ENCODE results near the gene ARHGAP29.
"Not testable (repeated sequence)": the region's sequence is repeated elsewhere in the genome, so short reads cannot be mapped to it uniquely, and the experiment has no call there.

ARHGAP29 gene

GRCh38 chr1:94169126-94169525 is 68.3 kb downstream of the ARHGAP29 start:
- no peak for DNase-seq

- DNase-seq = no peak
These were observed 71.5 kb downstream of the ARHGAP29 start for GRCh38 chr1:94165843-94166242.

GRCh38 chr1:94164885-94165284 is 72.5 kb downstream of the ARHGAP29 start:
- DNase-seq = not testable (repeated sequence)

GRCh38 chr1:94164121-94164520 is 73.3 kb downstream of the ARHGAP29 start:
- not testable (repeated sequence) for DNase-seq

- DNase-seq = not testable (repeated sequence)
These were observed 74.1 kb downstream of the ARHGAP29 start for GRCh38 chr1:94163249-94163648.

- no peak for DNase-seq
These were observed 76.6 kb downstream of the ARHGAP29 start for GRCh38 chr1:94160811-94161210.

GRCh38 chr1:94156096-94156625 is 81.2 kb downstream of the ARHGAP29 start:
- DNase-seq = no peak

GRCh38 chr1:94154989-94155388 is 82.4 kb downstream of the ARHGAP29 start:
- DNase-seq = no peak

GRCh38 chr1:94153133-94153532 is 84.3 kb downstream of the ARHGAP29 start:
- no peak for DNase-seq

- DNase-seq = not testable (repeated sequence)
These were observed 88.2 kb downstream of the ARHGAP29 start for GRCh38 chr1:94149166-94149565.

GRCh38 chr1:94146273-94146672 is 91.1 kb downstream of the ARHGAP29 start:
- DNase-seq = no peak

GRCh38 chr1:94144836-94145235 is 92.5 kb downstream of the ARHGAP29 start:
- DNase-seq = no peak

GRCh38 chr1:94143809-94144176 is 93.6 kb downstream of the ARHGAP29 start:
- DNase-seq = no peak

GRCh38 chr1:94143173-94143808 is 94.1 kb downstream of the ARHGAP29 start:
- no peak for DNase-seq

- DNase-seq = no peak
These were observed 94.8 kb downstream of the ARHGAP29 start for GRCh38 chr1:94142583-94142982.

- DNase-seq = no peak
These were observed 95.4 kb downstream of the ARHGAP29 start for GRCh38 chr1:94142022-94142421.

GRCh38 chr1:94132111-94132510 is 105.3 kb downstream of the ARHGAP29 start:
- DNase-seq = no peak

- DNase-seq = no peak
These were observed 106.4 kb downstream of the ARHGAP29 start for GRCh38 chr1:94130851-94131595.

GRCh38 chr1:94126651-94127050 is 110.7 kb downstream of the ARHGAP29 start:
- no peak for DNase-seq

GRCh38 chr1:94125551-94126514 is 111.6 kb downstream of the ARHGAP29 start:
- DNase-seq = no peak

- DNase-seq = no peak
These were observed 112.8 kb downstream of the ARHGAP29 start for GRCh38 chr1:94124538-94124937.

- no peak for DNase-seq
These were observed 115.0 kb downstream of the ARHGAP29 start for GRCh38 chr1:94122201-94122970.

Data from hematopoietic multipotent progenitor cell treated with erythropoietin and hydrocortisone succinate and interleukin-3 and kit ligand, for 8 days (in vitro differentiated cells).